Measurements from ENCODE around the gene CHKA.

- TF ChIP-seq POLR2A (IDR thresholded peaks at IDR 0.05; ENCODE audit: low read length) (no peak), GATA1 (IDR thresholded peaks at IDR 0.05; ENCODE audit: low read depth, low read length) (no peak)
These were observed 76.3 kb downstream of the CHKA start for GRCh38 chr11:68044898-68045351.
